ENCODE results near the gene LANCL2. TPM values are rescaled to one million over a fixed set of nuclear protein-coding genes. Genes with fewer than 3 reads are reported as not detected.
A peak's percentile ranks its signal among the peaks of the same experiment; 100 is the strongest.

Gene LANCL2
- 11.0 and 14.7 TPM in 2 replicates for total RNA-seq

GRCh38 chr7:55365205-55365674, at the start of gene LANCL2:
TSS of gene LANCL2 (plus strand) at chr7:55365337. CDS start at chr7:55366026, 689 bp downstream.
- TF ChIP-seq CTCF (IDR thresholded peaks at IDR 0.05; ENCODE audit: insufficient read depth, low read length, severe bottlenecking): no peak
- H3K36me3 ChIP-seq (ENCODE audit: control insufficient read depth, insufficient read depth, low read length): no peaks in the 10 kb centered on the region
- H3K27me3 ChIP-seq (ENCODE audit: control insufficient read depth, insufficient read depth, low read length): no peaks in the 10 kb centered on the region
- DNase-seq (ENCODE audit: low read depth) (peak; percentile 15), FAIRE-seq (no peak)
- peak within 1 kb of the TSS; percentile 83 for H3K4me3 ChIP-seq (ENCODE audit: low read depth, low read length)

- DNase-seq (ENCODE audit: low read depth): peak; percentile 3
- H3K36me3 ChIP-seq (ENCODE audit: control insufficient read depth, insufficient read depth, low read length): no peaks in the 10 kb centered on the region
- TF ChIP-seq CTCF (IDR thresholded peaks at IDR 0.05; ENCODE audit: insufficient read depth, low read length, severe bottlenecking): no peak
- no peak for FAIRE-seq
- H3K4me3 ChIP-seq (ENCODE audit: low read depth, low read length): no peak overlapping the region
- H3K27me3 ChIP-seq (ENCODE audit: control insufficient read depth, insufficient read depth, low read length): peaks cover 5% of the 10 kb centered on the region
These were observed 39.8 kb upstream of the LANCL2 start for GRCh38 chr7:55325371-55325792.

GRCh38 chr7:55326081-55326835, 38.9 kb upstream of the LANCL2 start:
- TF ChIP-seq CTCF (IDR thresholded peaks at IDR 0.05; ENCODE audit: insufficient read depth, low read length, severe bottlenecking): no peak
- DNase-seq (ENCODE audit: low read depth): no peak
- H3K36me3 ChIP-seq (ENCODE audit: control insufficient read depth, insufficient read depth, low read length): no peaks in the 10 kb centered on the region
- peaks cover 5% of the 10 kb centered on the region for H3K27me3 ChIP-seq (ENCODE audit: control insufficient read depth, insufficient read depth, low read length)
- no peak overlapping the region for H3K4me3 ChIP-seq (ENCODE audit: low read depth, low read length)
- FAIRE-seq: no peak

- H3K36me3 ChIP-seq (ENCODE audit: control insufficient read depth, insufficient read depth, low read length): no peaks in the 10 kb centered on the region
- peaks cover 5% of the 10 kb centered on the region for H3K27me3 ChIP-seq (ENCODE audit: control insufficient read depth, insufficient read depth, low read length)
- FAIRE-seq (no peak), DNase-seq (ENCODE audit: low read depth) (no peak)
- H3K4me3 ChIP-seq (ENCODE audit: low read depth, low read length): no peak overlapping the region
- TF ChIP-seq CTCF (IDR thresholded peaks at IDR 0.05; ENCODE audit: insufficient read depth, low read length, severe bottlenecking): no peak
These were observed 38.1 kb upstream of the LANCL2 start for GRCh38 chr7:55326945-55327626.

- no peak for TF ChIP-seq CTCF (IDR thresholded peaks at IDR 0.05; ENCODE audit: insufficient read depth, low read length, severe bottlenecking)
- DNase-seq (ENCODE audit: low read depth): no peak
- no peak for FAIRE-seq
- Histone ChIP-seq H3K4me3 (ENCODE audit: low read depth, low read length) (no peak overlapping the region), H3K27me3 (ENCODE audit: control insufficient read depth, insufficient read depth, low read length) (peaks cover 2% of the 10 kb centered on the region), H3K36me3 (ENCODE audit: control insufficient read depth, insufficient read depth, low read length) (no peaks in the 10 kb centered on the region)
These were observed 30.0 kb upstream of the LANCL2 start for GRCh38 chr7:55335151-55335550.
